A549 (cell line): Measurements from ENCODE around the gene SPATA9. TPM values are rescaled to one million over a fixed set of nuclear protein-coding genes. Genes with fewer than 3 reads are reported as not detected.

Experiments
- ATAC-seq, 2 experiments: fragments of 200-7000 bp in 1 of 2; fragments of >200 bp in 1 of 2; cut with Nextera tagmentation in 1 of 2; cut with Tn5 transposase in 1 of 2; 3 replicates each; pipeline versions ENCODE4 v1.8.0 to v1.9.1; 2018 to 2020; ENCODE audit warnings: mild to moderate bottlenecking in 1 of 2, moderate library complexity in 1 of 2
- CTCF ChIA-PET: fragments of 300-600 bp; sonication (Branson Sonifier 250); formaldehyde crosslinking; extraction: SDS; loops from one replicate; lab custom pipeline; 2021; ENCODE audit warnings: antibody characterized with exemption, inconsistent platforms; lab: Yijun Ruan, JAX
- POLR2A ChIA-PET: fragments of 350-600 bp; formaldehyde crosslinking; extraction: SDS; loops from one replicate; lab custom pipeline; 2021; ENCODE audit warnings: antibody characterized with exemption, inconsistent platforms; lab: Yijun Ruan, JAX
- DNase-seq, 2 experiments: peaks; one replicate each; pipeline versions ENCODE4 v3.0.0 to v3.0.0-alpha.2; 2011 to 2016; ENCODE audit warnings: low read depth in 1 of 2, low spot score in 1 of 2
- FAIRE-seq: peaks from 2 replicates; lab custom pipeline; 2011; peaks lifted over from hg19 to GRCh38; lab: Jason Lieb, UNC
- H3K27ac ChIP-seq, 2 experiments: fragments of >200 bp; sonication (Bioruptor Twin); formaldehyde crosslinking; 3 replicates each; pipeline ENCODE4 v1.5.1; 2016 to 2017
- H3K4me1 ChIP-seq: fragments of >200 bp; sonication (Bioruptor Twin); formaldehyde crosslinking; 3 replicates; pipeline ENCODE4 v1.6.1; 2016
- H3K4me2 ChIP-seq: fragments of >200 bp; sonication (Bioruptor Twin); formaldehyde crosslinking; 3 replicates; pipeline ENCODE4 v1.6.1; 2016
- H3K4me3 ChIP-seq: fragments of >200 bp; sonication (Bioruptor Twin); formaldehyde crosslinking; 3 replicates; pipeline ENCODE4 v1.5.1; 2016
- H3K9me3 ChIP-seq: fragments of >200 bp; sonication (Bioruptor Twin); formaldehyde crosslinking; 3 replicates; pipeline ENCODE4 v1.6.1; 2016
- CHD2 ChIP-seq: fragments of 150-350 bp; IDR thresholded peaks from 2 replicates; pipeline ENCODE4 v1.6.1; 2014; ENCODE audit warnings: low read length; ENCODE audit not compliant: partially characterized antibody
- FOSB ChIP-seq: fragments of 250-450 bp; sonication (Bioruptor Pico); IDR thresholded peaks from 2 replicates; pipeline ENCODE4 v1.5.0; 2020; ENCODE audit warnings: mild to moderate bottlenecking, moderate library complexity
- FOSL2 ChIP-seq, 2 experiments: fragments of 450-650 bp in 1 of 2; fragments of >200 bp in 1 of 2; sonication (Bioruptor Twin) in 1 of 2; formaldehyde crosslinking; IDR thresholded peaks; 2 replicates each; pipeline versions ENCODE4 v1.5.0 to v1.6.1; 2016 to 2020; ENCODE audit warnings: mild to moderate bottlenecking in 1 of 2, moderate library complexity in 1 of 2
- HDAC2 ChIP-seq: fragments of 200-600 bp; sonication (generic); IDR thresholded peaks from 2 replicates; pipeline ENCODE4 v1.6.1; 2016
- HOXA7 ChIP-seq: fragments of 250-450 bp; sonication (Bioruptor Pico); IDR thresholded peaks from 2 replicates; pipeline ENCODE4 v1.5.0; 2020; ENCODE audit warnings: mild to moderate bottlenecking, moderate library complexity
- HOXB13 ChIP-seq: fragments of 250-450 bp; sonication (Bioruptor Pico); IDR thresholded peaks from 2 replicates; pipeline ENCODE4 v1.5.0; 2020; ENCODE audit warnings: low read depth, mild to moderate bottlenecking, moderate library complexity
- HOXB5 ChIP-seq: fragments of 250-450 bp; sonication (Bioruptor Pico); IDR thresholded peaks from 2 replicates; pipeline ENCODE4 v1.5.0; 2020; ENCODE audit warnings: mild to moderate bottlenecking, moderate library complexity
- JUN ChIP-seq, 2 experiments: fragments of >200 bp; sonication (Bioruptor Twin); formaldehyde crosslinking; IDR thresholded peaks; 2 replicates in 1 of 2; 3 replicates in 1 of 2; pipeline ENCODE4 v1.6.1; 2016 to 2017
- KDM1A ChIP-seq: fragments of 200-600 bp; sonication (generic); IDR thresholded peaks from 2 replicates; pipeline ENCODE4 v1.6.1; 2016; ENCODE audit warnings: low read depth, mild to moderate bottlenecking
- MYC ChIP-seq: IDR thresholded peaks from 2 replicates; pipeline ENCODE4 v1.6.1; 2012; ENCODE audit warnings: mild to moderate bottlenecking, inconsistent platforms, low read length, improper control_type of control experiment, borderline replicate concordance
- NR3C1 ChIP-seq: fragments of >200 bp; sonication (Bioruptor Twin); formaldehyde crosslinking; IDR thresholded peaks from 3 replicates; pipeline ENCODE4 v1.6.1; 2017
- POLR2A ChIP-seq: IDR thresholded peaks from 2 replicates; pipeline ENCODE4 v1.6.1; 2012; ENCODE audit warnings: mild to moderate bottlenecking, low read length
- POLR2AphosphoS2 ChIP-seq: conservative IDR thresholded peaks from 2 replicates; pipeline ENCODE4 v1.6.1; 2012; ENCODE audit warnings: low read length, improper control_type of control experiment, inconsistent platforms
- RCOR1 ChIP-seq: fragments of 150-350 bp; IDR thresholded peaks from 2 replicates; pipeline ENCODE4 v1.6.1; 2014; ENCODE audit warnings: antibody characterized with exemption, low read length, low read depth
- RFX5 ChIP-seq: fragments of 450-650 bp; IDR thresholded peaks from 2 replicates; pipeline ENCODE4 v1.7.1; 2014; ENCODE audit warnings: antibody characterized with exemption, mild to moderate bottlenecking, moderate library complexity
- TFCP2L1 ChIP-seq: fragments of 250-450 bp; sonication (Bioruptor Pico); IDR thresholded peaks from 2 replicates; pipeline ENCODE4 v1.5.0; 2021; ENCODE audit warnings: mild to moderate bottlenecking
- ZC3H11A ChIP-seq: fragments of 450-650 bp; IDR thresholded peaks from 2 replicates; pipeline ENCODE4 v1.6.1; 2014; ENCODE audit warnings: antibody characterized with exemption, mild to moderate bottlenecking
- ZSCAN20 ChIP-seq: fragments of 250-450 bp; sonication (Bioruptor Pico); IDR thresholded peaks from 2 replicates; pipeline ENCODE4 v1.8.0; 2022; ENCODE audit warnings: mild to moderate bottlenecking, moderate library complexity
- WGBS: methylation state at CpG from one replicate; pipeline ENCODE4 v1.1.6; 2017; ENCODE audit errors: missing lambda C conversion rate; 5-methylcytosine and 5-hydroxymethylcytosine counted together
- polyA minus RNA-seq: library from RNA; depleted of rRNA, polyadenylated mRNA; stranded (reverse); fragments of >200 nt; gene quantifications from 2 replicates; pipeline ENCODE4 v1.2.3, GENCODE V29; 2011; rRNA and poly(A)+ RNA removed
- polyA plus RNA-seq, 4 experiments: library from polyadenylated mRNA; depleted of rRNA in 3 of 4; stranded (reverse); fragments of >200 nt; fragmentation: RNase III in 1 of 4; extraction: RNeasy Plus Mini Kit Qiagen cat#74134 plus additional on column Dnase treatment in 1 of 4; gene quantifications; 2 replicates in 3 of 4; 3 replicates in 1 of 4; pipeline ENCODE4 v1.2.3, GENCODE V29; 2011 to 2017
- TF ChIP-seq, protein P1 (sequence below): fragments of >200 bp; sonication (Bioruptor Twin); formaldehyde crosslinking; IDR thresholded peaks from 2 replicates; pipeline ENCODE4 v1.6.1; 2016
- TF ChIP-seq, protein P2 (sequence below): fragments of 250-450 bp; sonication (Bioruptor Pico); IDR thresholded peaks from 2 replicates; pipeline ENCODE4 v1.5.0; 2021; ENCODE audit warnings: mild to moderate bottlenecking, moderate library complexity, borderline replicate concordance
- TF ChIP-seq, protein P3 (sequence below): fragments of 250-450 bp; sonication (Bioruptor Pico); IDR thresholded peaks from 2 replicates; pipeline ENCODE4 v1.5.0; 2020; ENCODE audit warnings: low read depth, mild to moderate bottlenecking, moderate library complexity
- TF ChIP-seq, protein P4 (sequence below): IDR thresholded peaks from 2 replicates; pipeline ENCODE4 v1.6.1; 2012
- TF ChIP-seq, protein P5 (sequence below): fragments of 200-600 bp; sonication (generic); IDR thresholded peaks from 2 replicates; pipeline ENCODE4 v1.6.1; 2016; ENCODE audit warnings: antibody characterized with exemption, mild to moderate bottlenecking, moderate library complexity

SPATA9 gene, protein sequence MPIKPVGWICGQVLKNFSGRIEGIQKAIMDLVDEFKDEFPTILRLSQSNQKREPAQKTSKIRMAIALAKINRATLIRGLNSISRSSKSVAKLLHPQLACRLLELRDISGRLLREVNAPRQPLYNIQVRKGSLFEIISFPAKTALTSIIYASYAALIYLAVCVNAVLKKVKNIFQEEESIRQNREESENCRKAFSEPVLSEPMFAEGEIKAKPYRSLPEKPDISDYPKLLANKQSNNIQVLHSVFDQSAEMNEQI
- polyA plus RNA-seq (2011; rRNA removed) (0.15 and 0.16 TPM in 2 replicates), polyA plus RNA-seq (2017; fragmentation: RNase III; extraction: RNeasy Plus Mini Kit Qiagen cat#74134 plus additional on column Dnase treatment) (not detected in 3 replicates), polyA minus RNA-seq (not detected in 2 replicates)
- polyA plus RNA-seq (2012; cell fraction: cytosol; rRNA removed), result not detected in 2 replicates
- not detected in 2 replicates for polyA plus RNA-seq (2012; cell fraction: nucleus; rRNA removed)

DNA sequence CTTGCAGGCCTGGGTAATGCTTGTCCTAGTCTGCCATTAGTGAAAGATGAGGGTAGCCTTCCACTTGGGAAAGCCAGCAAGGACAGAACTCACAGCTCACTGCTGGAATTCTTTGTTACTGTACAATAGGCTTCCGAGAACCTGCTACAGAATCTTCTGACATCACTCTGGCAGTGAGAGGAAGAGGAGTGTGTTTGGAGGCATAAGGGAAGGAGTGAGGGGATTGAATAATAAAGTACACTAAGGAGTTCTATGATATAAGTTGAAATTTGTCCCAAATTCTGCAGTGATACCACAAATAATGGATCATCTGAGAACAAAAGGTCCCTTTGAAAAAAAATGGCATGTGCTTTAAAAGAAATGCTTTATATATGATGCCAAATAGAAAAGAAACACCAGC is at the start of gene SPATA9:
Gene SPATA9 (minus strand): TSS at position 101 of the 400 bp plus-strand sequence. CDS start 137 bp downstream, outside the sequence.
- WGBS, result 61% methylated on average over 1 of the region's 1 CpG
- no peak for DNase-seq
- no peaks in the 10 kb centered on the region for H3K4me1 ChIP-seq
- no peak for FAIRE-seq
- ATAC-seq, result no peak
- H3K4me2 ChIP-seq, result no peak within 1 kb of the TSS
- TF ChIP-seq POLR2AphosphoS2, result no peak
- TF ChIP-seq RFX5, result no peak
- TF ChIP-seq, protein P1, sequence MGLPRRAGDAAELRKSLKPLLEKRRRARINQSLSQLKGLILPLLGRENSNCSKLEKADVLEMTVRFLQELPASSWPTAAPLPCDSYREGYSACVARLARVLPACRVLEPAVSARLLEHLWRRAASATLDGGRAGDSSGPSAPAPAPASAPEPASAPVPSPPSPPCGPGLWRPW, result no peak
- TF ChIP-seq, protein P2, sequence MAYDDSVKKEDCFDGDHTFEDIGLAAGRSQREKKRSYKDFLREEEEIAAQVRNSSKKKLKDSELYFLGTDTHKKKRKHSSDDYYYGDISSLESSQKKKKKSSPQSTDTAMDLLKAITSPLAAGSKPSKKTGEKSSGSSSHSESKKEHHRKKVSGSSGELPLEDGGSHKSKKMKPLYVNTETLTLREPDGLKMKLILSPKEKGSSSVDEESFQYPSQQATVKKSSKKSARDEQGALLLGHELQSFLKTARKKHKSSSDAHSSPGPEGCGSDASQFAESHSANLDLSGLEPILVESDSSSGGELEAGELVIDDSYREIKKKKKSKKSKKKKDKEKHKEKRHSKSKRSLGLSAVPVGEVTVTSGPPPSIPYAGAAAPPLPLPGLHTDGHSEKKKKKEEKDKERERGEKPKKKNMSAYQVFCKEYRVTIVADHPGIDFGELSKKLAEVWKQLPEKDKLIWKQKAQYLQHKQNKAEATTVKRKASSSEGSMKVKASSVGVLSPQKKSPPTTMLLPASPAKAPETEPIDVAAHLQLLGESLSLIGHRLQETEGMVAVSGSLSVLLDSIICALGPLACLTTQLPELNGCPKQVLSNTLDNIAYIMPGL, result no peak
- no peak for TF ChIP-seq ZSCAN20 (CRISPR knock-in tag)
- TF ChIP-seq MYC, result no peak
- no peak for TF ChIP-seq HOXA7 (CRISPR knock-in tag)
- TF ChIP-seq CHD2, result no peak
- TF ChIP-seq FOSL2 (IDR thresholded peaks at IDR 0.05), result no peak
- TF ChIP-seq FOSL2 (CRISPR knock-in tag; IDR thresholded peaks at IDR 0.05), result no peak
- TF ChIP-seq, protein P3, sequence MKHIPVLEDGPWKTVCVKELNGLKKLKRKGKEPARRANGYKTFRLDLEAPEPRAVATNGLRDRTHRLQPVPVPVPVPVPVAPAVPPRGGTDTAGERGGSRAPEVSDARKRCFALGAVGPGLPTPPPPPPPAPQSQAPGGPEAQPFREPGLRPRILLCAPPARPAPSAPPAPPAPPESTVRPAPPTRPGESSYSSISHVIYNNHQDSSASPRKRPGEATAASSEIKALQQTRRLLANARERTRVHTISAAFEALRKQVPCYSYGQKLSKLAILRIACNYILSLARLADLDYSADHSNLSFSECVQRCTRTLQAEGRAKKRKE, result no peak
- TF ChIP-seq FOSB, result no peak
- TF ChIP-seq, protein P4, sequence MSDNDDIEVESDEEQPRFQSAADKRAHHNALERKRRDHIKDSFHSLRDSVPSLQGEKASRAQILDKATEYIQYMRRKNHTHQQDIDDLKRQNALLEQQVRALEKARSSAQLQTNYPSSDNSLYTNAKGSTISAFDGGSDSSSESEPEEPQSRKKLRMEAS, result no peak
- no peak for TF ChIP-seq RCOR1
- TF ChIP-seq HOXB13 (CRISPR knock-in tag), result no peak
- TF ChIP-seq NR3C1, result no peak
- no peak for TF ChIP-seq ZC3H11A
- no peak for TF ChIP-seq TFCP2L1 (CRISPR knock-in tag)
- no peak for TF ChIP-seq JUN (IDR thresholded peaks at IDR 0.05)
- TF ChIP-seq KDM1A, result no peak
- no peak for TF ChIP-seq HOXB5 (CRISPR knock-in tag)
- no peaks in the 10 kb centered on the region for H3K9me3 ChIP-seq
- CTCF ChIA-PET, result no interaction called here
- POLR2A ChIA-PET, result no interaction called here
- H3K4me3 ChIP-seq, result no peak within 1 kb of the TSS
- no peak within 1 kb of the TSS for H3K27ac ChIP-seq

DNA sequence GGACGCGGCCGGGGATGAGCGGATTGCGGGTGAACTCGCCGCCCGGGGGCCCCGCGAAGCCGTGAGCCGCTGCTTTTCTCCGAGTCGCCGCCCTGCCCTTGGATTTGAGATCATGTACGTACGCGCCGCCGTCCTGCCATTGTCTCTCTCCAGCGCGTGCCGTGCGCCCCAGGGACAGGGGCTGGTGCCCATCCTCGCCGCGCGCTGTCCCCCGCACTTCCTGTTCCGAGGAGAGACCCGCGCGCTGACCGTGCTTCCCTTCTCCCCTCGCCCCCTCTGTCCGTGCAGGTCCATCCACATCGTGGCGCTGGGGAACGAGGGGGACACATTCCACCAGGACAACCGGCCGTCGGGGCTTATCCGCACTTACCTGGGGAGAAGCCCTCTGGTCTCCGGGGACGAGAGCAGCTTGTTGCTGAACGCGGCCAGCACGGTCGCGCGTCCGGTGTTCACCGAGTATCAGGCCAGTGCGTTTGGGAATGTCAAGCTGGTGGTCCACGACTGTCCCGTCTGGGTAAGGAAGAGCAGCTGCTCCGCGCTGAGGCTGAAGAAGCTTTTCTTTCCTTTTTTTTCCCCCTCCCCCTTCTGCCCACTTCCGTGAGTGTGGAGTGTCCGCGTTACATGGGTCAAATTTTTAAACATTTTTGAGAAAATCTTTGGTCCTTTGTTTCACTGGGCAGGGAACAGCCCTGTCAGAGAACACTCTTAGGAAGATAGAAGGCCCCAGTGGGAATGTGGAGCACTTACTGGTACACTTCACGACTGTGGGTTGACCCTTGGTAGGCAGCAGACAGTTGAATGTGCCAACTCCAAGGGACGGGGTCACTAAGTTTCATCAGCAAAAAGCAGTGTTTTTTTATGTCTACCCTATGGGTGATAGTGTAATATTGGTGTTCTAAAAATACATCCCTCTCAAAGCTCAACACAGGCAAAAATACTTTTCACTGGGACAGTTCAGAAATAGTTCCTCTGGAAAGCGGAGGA is 49.1 kb upstream of the SPATA9 start:
- peak; percentile 19 to 53 for DNase-seq
- FAIRE-seq, result no peak
- peak overlapping the region; percentile 85 to 92 for H3K27ac ChIP-seq
- peaks cover 17% of the 10 kb centered on the region; the same call in 1 of the 3 replicates for H3K4me1 ChIP-seq
- 4% methylated on average over 33 of the region's 64 CpGs for WGBS
- peak overlapping the region; percentile 79 for H3K4me2 ChIP-seq
- POLR2A ChIA-PET, result interaction anchor here (1.0 to 2.9 kb wide), 2 partner anchors 28 to 85 kb away, joined by 5 to 32 read pairs; partner anchors contain the start of gene RFESD
- TF ChIP-seq JUN (IDR thresholded peaks at IDR 0.05), result peak in 1 of 2 experiments; percentile 21; a peak in 2 of 5 replicates
- TF ChIP-seq, protein P5, sequence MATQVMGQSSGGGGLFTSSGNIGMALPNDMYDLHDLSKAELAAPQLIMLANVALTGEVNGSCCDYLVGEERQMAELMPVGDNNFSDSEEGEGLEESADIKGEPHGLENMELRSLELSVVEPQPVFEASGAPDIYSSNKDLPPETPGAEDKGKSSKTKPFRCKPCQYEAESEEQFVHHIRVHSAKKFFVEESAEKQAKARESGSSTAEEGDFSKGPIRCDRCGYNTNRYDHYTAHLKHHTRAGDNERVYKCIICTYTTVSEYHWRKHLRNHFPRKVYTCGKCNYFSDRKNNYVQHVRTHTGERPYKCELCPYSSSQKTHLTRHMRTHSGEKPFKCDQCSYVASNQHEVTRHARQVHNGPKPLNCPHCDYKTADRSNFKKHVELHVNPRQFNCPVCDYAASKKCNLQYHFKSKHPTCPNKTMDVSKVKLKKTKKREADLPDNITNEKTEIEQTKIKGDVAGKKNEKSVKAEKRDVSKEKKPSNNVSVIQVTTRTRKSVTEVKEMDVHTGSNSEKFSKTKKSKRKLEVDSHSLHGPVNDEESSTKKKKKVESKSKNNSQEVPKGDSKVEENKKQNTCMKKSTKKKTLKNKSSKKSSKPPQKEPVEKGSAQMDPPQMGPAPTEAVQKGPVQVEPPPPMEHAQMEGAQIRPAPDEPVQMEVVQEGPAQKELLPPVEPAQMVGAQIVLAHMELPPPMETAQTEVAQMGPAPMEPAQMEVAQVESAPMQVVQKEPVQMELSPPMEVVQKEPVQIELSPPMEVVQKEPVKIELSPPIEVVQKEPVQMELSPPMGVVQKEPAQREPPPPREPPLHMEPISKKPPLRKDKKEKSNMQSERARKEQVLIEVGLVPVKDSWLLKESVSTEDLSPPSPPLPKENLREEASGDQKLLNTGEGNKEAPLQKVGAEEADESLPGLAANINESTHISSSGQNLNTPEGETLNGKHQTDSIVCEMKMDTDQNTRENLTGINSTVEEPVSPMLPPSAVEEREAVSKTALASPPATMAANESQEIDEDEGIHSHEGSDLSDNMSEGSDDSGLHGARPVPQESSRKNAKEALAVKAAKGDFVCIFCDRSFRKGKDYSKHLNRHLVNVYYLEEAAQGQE, result no peak
- TF ChIP-seq, protein P4, result peak; percentile 65
- no peak for TF ChIP-seq RFX5
- no peak for TF ChIP-seq POLR2AphosphoS2
- TF ChIP-seq HDAC2, result peak; percentile 91
- TF ChIP-seq POLR2A, result peak; percentile 10; the same call in 1 of the 2 replicates
- TF ChIP-seq, all 56 proteins: peak for 4
- ATAC-seq, result peak; percentile 76 to 79
- Histone ChIP-seq H3K4me3 (peak overlapping the region; percentile 77), H3K9me3 (no peaks in the 10 kb centered on the region)
- CTCF ChIA-PET, result interaction anchor here (0.6 to 3.1 kb wide), 13 partner anchors 9 to 931 kb away, joined by 3 to 17 read pairs (median 4); no protein-coding TSS in a partner anchor
